Jurkat, Clone E6-1 (cell line): ENCODE results near the gene CACNA1A.
"Not testable (repeated sequence)": the region's sequence is repeated elsewhere in the genome, so short reads cannot be mapped to it uniquely, and the experiment has no call there.

ENCODE experiments used
- DNase-seq: peaks from one replicate; pipeline ENCODE4 v3.0.0-alpha.2; 2011; ENCODE audit warnings: low read depth, low spot score
- H3K4me3 ChIP-seq: 2 replicates; pipeline ENCODE4 v1.5.1; 2011; ENCODE audit warnings: mild to moderate bottlenecking, low read length, control low read depth, moderate library complexity

The CACNA1A gene

GRCh38 chr19:13220847-13221246, 285.4 kb downstream of the CACNA1A start:
- H3K4me3 ChIP-seq, result no peak overlapping the region
- DNase-seq, result no peak

- DNase-seq, result no peak
- H3K4me3 ChIP-seq, result no peak overlapping the region
Measured at GRCh38 chr19:13215572-13216380, 290.5 kb downstream of the CACNA1A start.

- H3K4me3 ChIP-seq, result no peak overlapping the region
- no peak for DNase-seq
Measured at GRCh38 chr19:13214036-13214730, 292.1 kb downstream of the CACNA1A start.

- H3K4me3 ChIP-seq, result no peak overlapping the region
- peak; percentile 51 for DNase-seq
Measured at GRCh38 chr19:13212759-13213330, 293.4 kb downstream of the CACNA1A start.

- H3K4me3 ChIP-seq, result no peak overlapping the region
- no peak for DNase-seq
Measured at GRCh38 chr19:13211426-13212308, 294.6 kb downstream of the CACNA1A start.

- no peak overlapping the region for H3K4me3 ChIP-seq
- DNase-seq, result no peak
Measured at GRCh38 chr19:13210941-13211340, 295.3 kb downstream of the CACNA1A start.

GRCh38 chr19:13210339-13210775, 295.9 kb downstream of the CACNA1A start:
- H3K4me3 ChIP-seq, result no peak overlapping the region
- DNase-seq, result no peak

GRCh38 chr19:13209484-13210338, 296.6 kb downstream of the CACNA1A start:
- DNase-seq, result no peak
- no peak overlapping the region for H3K4me3 ChIP-seq

- no peak overlapping the region for H3K4me3 ChIP-seq
Measured at GRCh38 chr19:13208672-13209483, 297.4 kb downstream of the CACNA1A start.

GRCh38 chr19:13207846-13208671, 298.2 kb downstream of the CACNA1A start:
- H3K4me3 ChIP-seq, result no peak overlapping the region
- no peak for DNase-seq

More at GRCh38 chr19:13208672-13209483, 297.4 kb downstream of the CACNA1A start:
- no peak for DNase-seq

- H3K4me3 ChIP-seq, result no peak overlapping the region
- no peak for DNase-seq
Measured at GRCh38 chr19:13207237-13207845, 298.9 kb downstream of the CACNA1A start.

GRCh38 chr19:13206587-13206986, 299.7 kb downstream of the CACNA1A start:
- no peak for DNase-seq
- H3K4me3 ChIP-seq, result no peak overlapping the region

GRCh38 chr19:13202112-13202511, 304.2 kb downstream of the CACNA1A start:
- H3K4me3 ChIP-seq, DNase-seq: not testable (repeated sequence)

- no peak overlapping the region for H3K4me3 ChIP-seq
- no peak for DNase-seq
Measured at GRCh38 chr19:13198634-13199033, 307.6 kb downstream of the CACNA1A start.

- no peak overlapping the region for H3K4me3 ChIP-seq
- peak; percentile 21 for DNase-seq
Measured at GRCh38 chr19:13195678-13196077, 310.6 kb downstream of the CACNA1A start.

GRCh38 chr19:13190781-13191540, 315.3 kb downstream of the CACNA1A start:
- no peak for DNase-seq
- no peak overlapping the region for H3K4me3 ChIP-seq
